Natural killer cell (primary cell): Measurements from ENCODE around the gene UFSP2. TPM values are rescaled to one million over a fixed set of nuclear protein-coding genes. Genes with fewer than 3 reads are reported as not detected.

ENCODE experiments used
- ATAC-seq, 3 donors: fragments of 150-1000 bp in 2 of 3; fragments of 200-7000 bp in 1 of 3; cut with Tn5 transposase; 1 replicate in 1 of 3; 2 replicates in 2 of 3; pipeline ENCODE4 v1.10.0; 2021; ENCODE audit warnings: mild to moderate bottlenecking in 2 of 3, moderate library complexity in 2 of 3
- DNase-seq, 2 donors: peaks; one replicate each; pipeline versions ENCODE4 v3.0.0 to v3.0.0-alpha.2; 2013 to 2021; ENCODE audit warnings: mixed read lengths in 1 of 2
- H3K27ac ChIP-seq: one replicate; pipeline ENCODE4 v1.5.1; 2013; ENCODE audit warnings: mild to moderate bottlenecking, low read length
- H3K27me3 ChIP-seq: one replicate; pipeline ENCODE4 v1.6.1; 2013; ENCODE audit warnings: low read length; ENCODE audit not compliant: control insufficient read depth, insufficient read depth
- H3K36me3 ChIP-seq: one replicate; pipeline ENCODE4 v1.6.1; 2013; ENCODE audit warnings: low read length; ENCODE audit not compliant: control insufficient read depth, insufficient read depth
- H3K4me1 ChIP-seq: one replicate; pipeline ENCODE4 v1.6.1; 2013; ENCODE audit warnings: low read length; ENCODE audit not compliant: control insufficient read depth, insufficient read depth
- H3K4me3 ChIP-seq: one replicate; pipeline ENCODE4 v1.5.1; 2013; ENCODE audit warnings: low read length
- H3K9me3 ChIP-seq: one replicate; pipeline ENCODE4 v1.6.1; 2013; ENCODE audit warnings: low read length; ENCODE audit not compliant: control insufficient read depth, insufficient read depth
- H3K27ac Mint-ChIP-seq, 2 donors: one replicate each; pipeline ENCODE4 v1.8.0; 2022; ENCODE audit warnings: mild to moderate bottlenecking in 2 of 2, mixed read lengths in 2 of 2, moderate library complexity in 1 of 2
- H3K27me3 Mint-ChIP-seq, 2 donors: one replicate each; pipeline ENCODE4 v1.8.0; 2022; ENCODE audit warnings: low read depth in 2 of 2, mixed read lengths in 2 of 2
- H3K36me3 Mint-ChIP-seq: one replicate; pipeline ENCODE4 v1.8.0; 2022; ENCODE audit warnings: mixed read lengths
- H3K4me1 Mint-ChIP-seq, 2 donors: one replicate each; pipeline ENCODE4 v1.8.0; 2022; ENCODE audit warnings: mixed read lengths in 2 of 2
- H3K4me3 Mint-ChIP-seq: one replicate; pipeline ENCODE4 v1.8.0; 2022; ENCODE audit warnings: mild to moderate bottlenecking, moderate library complexity, mixed read lengths
- H3K9me3 Mint-ChIP-seq, 2 donors: one replicate each; pipeline ENCODE4 v1.8.0; 2022; ENCODE audit warnings: mixed read lengths in 2 of 2
- WGBS: methylation state at CpG from one replicate; pipeline ENCODE4 v1.1.7; 2013; ENCODE audit warnings: missing lambda C conversion rate; ENCODE audit not compliant: insufficient coverage; 5-methylcytosine and 5-hydroxymethylcytosine counted together
- intact Hi-C: fragments of 100-400 bp; cut with micrococcal nuclease; formaldehyde crosslinking; loops from one replicate; pipeline ENCODE4 v1.14.2; 2022
- total RNA-seq, 4 donors: library from RNA; stranded (reverse); fragments of 120-200 nt in 1 of 4; gene quantifications; one replicate each; pipeline versions ENCODE4 v1.2.3 to v1.2.4, GENCODE V29; 2013 to 2022
- TF ChIP-seq, protein P1 (sequence below): fragments of 200-600 bp; IDR thresholded peaks from one replicate; pipeline ENCODE4 v1.8.0; 2022; ENCODE audit warnings: antibody characterized with exemption

Gene UFSP2
- total RNA-seq, 3 donors from 2014 or later (not counting 1 experiment from before 2014, with no cell fraction given), result 14.0 to 18.8 (median 16.7) TPM

DNA sequence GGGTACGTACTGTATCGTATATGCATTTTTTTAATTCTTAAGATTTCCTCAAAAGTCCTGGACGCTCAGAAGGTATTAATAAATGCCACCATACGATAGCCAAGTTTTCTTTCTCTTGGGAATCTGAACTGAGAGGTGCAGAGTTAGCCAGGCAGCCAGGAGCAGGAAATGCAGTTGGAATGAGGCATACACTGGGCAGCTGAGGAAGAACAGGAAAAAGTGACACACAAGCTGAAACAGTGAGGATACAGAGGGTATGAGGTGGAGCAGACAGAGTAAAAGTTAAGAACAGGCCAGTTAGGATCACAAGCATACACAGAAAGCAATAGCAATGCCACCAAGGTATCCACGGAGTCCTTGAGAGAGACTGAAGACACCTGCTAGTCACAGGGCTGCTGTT is 13.4 kb downstream of the UFSP2 start:
- Mint-ChIP-seq H3K9me3 (no peaks in the 10 kb centered on the region), H3K27me3 (no peaks in the 10 kb centered on the region), H3K4me1 (no peaks in the 10 kb centered on the region), H3K36me3 (peaks cover 8% of the 10 kb centered on the region), H3K4me3 (no peak overlapping the region), H3K27ac (no peak overlapping the region)
- no peaks in the 10 kb centered on the region for H3K27me3 ChIP-seq
- WGBS, result over 99% methylated on average over 5 of the region's 5 CpGs
- no peaks in the 10 kb centered on the region for H3K9me3 ChIP-seq
- TF ChIP-seq, protein P1, sequence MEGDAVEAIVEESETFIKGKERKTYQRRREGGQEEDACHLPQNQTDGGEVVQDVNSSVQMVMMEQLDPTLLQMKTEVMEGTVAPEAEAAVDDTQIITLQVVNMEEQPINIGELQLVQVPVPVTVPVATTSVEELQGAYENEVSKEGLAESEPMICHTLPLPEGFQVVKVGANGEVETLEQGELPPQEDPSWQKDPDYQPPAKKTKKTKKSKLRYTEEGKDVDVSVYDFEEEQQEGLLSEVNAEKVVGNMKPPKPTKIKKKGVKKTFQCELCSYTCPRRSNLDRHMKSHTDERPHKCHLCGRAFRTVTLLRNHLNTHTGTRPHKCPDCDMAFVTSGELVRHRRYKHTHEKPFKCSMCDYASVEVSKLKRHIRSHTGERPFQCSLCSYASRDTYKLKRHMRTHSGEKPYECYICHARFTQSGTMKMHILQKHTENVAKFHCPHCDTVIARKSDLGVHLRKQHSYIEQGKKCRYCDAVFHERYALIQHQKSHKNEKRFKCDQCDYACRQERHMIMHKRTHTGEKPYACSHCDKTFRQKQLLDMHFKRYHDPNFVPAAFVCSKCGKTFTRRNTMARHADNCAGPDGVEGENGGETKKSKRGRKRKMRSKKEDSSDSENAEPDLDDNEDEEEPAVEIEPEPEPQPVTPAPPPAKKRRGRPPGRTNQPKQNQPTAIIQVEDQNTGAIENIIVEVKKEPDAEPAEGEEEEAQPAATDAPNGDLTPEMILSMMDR, result no peak
- peaks cover 43% of the 10 kb centered on the region for H3K36me3 ChIP-seq
- H3K4me1 ChIP-seq, result no peaks in the 10 kb centered on the region
- intact Hi-C loops, result no loop called here
- no peak for ATAC-seq
- H3K4me3 ChIP-seq, result no peak overlapping the region
- no peak for DNase-seq
- H3K27ac ChIP-seq, result no peak overlapping the region

DNA sequence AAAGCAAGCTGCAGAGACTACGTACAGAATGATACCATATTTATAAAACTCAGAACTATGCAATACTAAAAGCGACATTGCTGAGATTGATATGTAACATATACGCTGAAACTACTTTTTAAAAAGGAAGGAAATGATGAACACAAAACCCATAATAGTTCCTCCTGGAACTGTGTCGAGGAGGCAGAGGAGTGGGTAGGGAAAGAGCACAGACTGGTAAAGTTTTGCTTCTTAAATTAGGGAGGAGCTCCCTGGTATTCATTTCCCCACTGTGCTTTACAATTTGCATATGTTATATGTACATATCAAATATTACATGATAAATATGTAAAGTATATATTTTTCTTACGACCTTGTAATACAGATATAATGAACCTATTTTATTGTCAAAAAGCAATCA is 13.9 kb downstream of the UFSP2 start:
- no peak overlapping the region for H3K27ac ChIP-seq
- DNase-seq (no peak), ATAC-seq (no peak)
- TF ChIP-seq, protein P1, result no peak
- peaks cover 8% of the 10 kb centered on the region for H3K36me3 Mint-ChIP-seq
- no peaks in the 10 kb centered on the region for H3K9me3 ChIP-seq
- no peak overlapping the region for H3K27ac Mint-ChIP-seq
- no peak overlapping the region for H3K4me3 ChIP-seq
- WGBS, result 57% methylated on average over 3 of the region's 5 CpGs
- peaks cover 37% of the 10 kb centered on the region for H3K36me3 ChIP-seq
- no peaks in the 10 kb centered on the region for H3K9me3 Mint-ChIP-seq
- H3K4me1 Mint-ChIP-seq, result no peaks in the 10 kb centered on the region
- H3K4me3 Mint-ChIP-seq, result no peak overlapping the region
- intact Hi-C loops, result no loop called here
- no peaks in the 10 kb centered on the region for H3K27me3 ChIP-seq
- no peaks in the 10 kb centered on the region for H3K4me1 ChIP-seq
- no peaks in the 10 kb centered on the region for H3K27me3 Mint-ChIP-seq

DNA sequence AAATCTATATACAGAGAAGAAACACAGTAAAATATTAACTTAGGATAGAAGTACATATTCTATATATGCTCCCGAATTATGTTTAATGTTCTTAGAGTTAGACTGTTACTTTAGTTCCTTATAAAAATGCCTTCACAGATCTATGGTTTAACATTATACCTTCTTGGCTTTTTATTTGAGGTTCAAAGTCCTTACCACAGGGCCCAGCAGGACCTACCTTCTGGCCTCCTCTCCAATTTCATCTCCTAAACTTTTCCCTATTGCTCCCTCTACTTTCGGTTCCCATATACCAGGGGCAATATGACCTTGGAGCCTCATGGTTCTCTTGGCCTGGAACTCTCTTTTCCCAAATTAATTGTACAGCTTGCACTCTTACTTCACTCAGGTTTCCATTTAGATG is 17.3 kb downstream of the UFSP2 start:
- Mint-ChIP-seq H3K27me3 (no peaks in the 10 kb centered on the region), H3K36me3 (peaks cover 21% of the 10 kb centered on the region), H3K9me3 (no peaks in the 10 kb centered on the region), H3K4me3 (no peak overlapping the region), H3K4me1 (no peaks in the 10 kb centered on the region), H3K27ac (no peak overlapping the region)
- no peaks in the 10 kb centered on the region for H3K27me3 ChIP-seq
- ATAC-seq (no peak), DNase-seq (no peak)
- H3K4me1 ChIP-seq, result no peaks in the 10 kb centered on the region
- WGBS, result 100% methylated on average over 1 of the region's 2 CpGs
- no peaks in the 10 kb centered on the region for H3K9me3 ChIP-seq
- H3K4me3 ChIP-seq, result no peak overlapping the region
- intact Hi-C loops, result no loop called here
- TF ChIP-seq, protein P1, result no peak
- H3K27ac ChIP-seq, result no peak overlapping the region
- H3K36me3 ChIP-seq, result peaks cover 20% of the 10 kb centered on the region

DNA sequence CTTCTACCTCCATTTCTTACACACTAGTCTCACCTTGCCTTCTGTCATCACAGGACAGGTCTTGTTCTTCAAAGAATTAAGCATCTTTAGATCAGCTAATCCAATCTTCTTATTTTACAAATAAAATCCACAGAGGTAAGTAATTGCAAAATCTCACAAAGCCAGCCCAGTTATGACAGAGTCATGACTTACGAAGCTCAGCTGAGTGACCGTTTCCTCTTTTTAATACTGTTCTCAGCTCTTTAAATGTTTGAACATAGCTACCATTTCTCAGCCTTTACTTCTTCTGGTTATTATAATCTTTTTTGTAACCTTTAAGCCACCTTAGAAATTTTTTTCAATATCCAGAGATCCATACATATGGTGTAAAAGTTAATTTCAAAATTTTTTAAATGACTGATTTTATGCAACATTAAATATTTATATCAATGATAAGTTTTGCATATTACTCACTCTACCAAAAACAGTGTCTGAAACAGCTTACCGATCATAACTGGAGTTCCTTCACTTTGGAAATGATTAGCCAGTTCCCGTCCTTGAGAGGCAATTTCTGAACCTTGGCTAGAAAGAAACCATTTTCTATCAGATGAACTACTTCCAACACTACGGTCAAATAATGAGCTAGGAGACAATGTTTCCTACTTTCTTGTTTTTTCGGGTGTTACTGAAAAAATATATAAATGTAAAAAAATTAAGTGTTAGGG is 20.3 kb downstream of the UFSP2 start:
- ATAC-seq, result no peak
- Histone ChIP-seq H3K36me3 (peaks cover 16% of the 10 kb centered on the region), H3K4me1 (no peaks in the 10 kb centered on the region), H3K9me3 (no peaks in the 10 kb centered on the region), H3K27ac (no peak overlapping the region), H3K4me3 (no peak overlapping the region), H3K27me3 (no peaks in the 10 kb centered on the region)
- no peaks in the 10 kb centered on the region for H3K9me3 Mint-ChIP-seq
- no peaks in the 10 kb centered on the region for H3K4me1 Mint-ChIP-seq
- no peak overlapping the region for H3K27ac Mint-ChIP-seq
- no peak overlapping the region for H3K4me3 Mint-ChIP-seq
- DNase-seq, result no peak
- 85% methylated on average over 4 of the region's 6 CpGs for WGBS
- intact Hi-C loops, result no loop called here
- TF ChIP-seq, protein P1, result no peak
- no peaks in the 10 kb centered on the region for H3K27me3 Mint-ChIP-seq
- peaks cover 21% of the 10 kb centered on the region for H3K36me3 Mint-ChIP-seq
